GM19395 (cell line): ENCODE results near the gene FXR2.
"Not testable (repeated sequence)": the region's sequence is repeated elsewhere in the genome, so short reads cannot be mapped to it uniquely, and the experiment has no call there.

ENCODE experiments used
- ATAC-seq: cut with Tn5 transposase; IDR thresholded peaks from one replicate; pipeline ENCODE4 v1.9.1; 2021; ENCODE audit warnings: mild to moderate bottlenecking, moderate library complexity; ENCODE audit not compliant: unreplicated experiment

The FXR2 gene

GRCh38 chr17:7629939-7630571 lies 15.4 kb upstream of the FXR2 start, which contains the start of gene SHBG:
TSS of gene SHBG (plus strand) at chr17:7630135. CDS start at chr17:7630173, 38 bp downstream.
- no peak for ATAC-seq

- peak; percentile 87 for ATAC-seq
Observed at GRCh38 chr17:7627250-7628121, 12.8 kb upstream of the FXR2 start, which contains the start of gene SAT2. TSS of gene SAT2 (minus strand) at chr17:7627821. CDS start at chr17:7627635, 186 bp downstream.

DNA sequence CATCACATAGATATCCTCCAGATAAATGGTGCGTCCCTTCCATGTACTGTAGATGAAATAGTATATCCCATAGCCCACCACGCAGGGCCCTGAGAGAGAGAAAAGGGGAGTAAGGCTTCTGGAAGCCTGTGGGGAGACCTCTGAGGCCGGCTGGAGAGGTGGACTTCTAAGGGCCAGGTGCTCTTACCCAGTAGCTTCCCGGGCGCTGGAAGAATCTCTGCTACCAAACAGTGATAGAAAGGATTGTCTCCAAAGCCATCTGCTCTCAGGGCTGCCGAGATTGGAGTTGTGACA lies 12.2 kb upstream of the FXR2 start:
- no peak for ATAC-seq

DNA sequence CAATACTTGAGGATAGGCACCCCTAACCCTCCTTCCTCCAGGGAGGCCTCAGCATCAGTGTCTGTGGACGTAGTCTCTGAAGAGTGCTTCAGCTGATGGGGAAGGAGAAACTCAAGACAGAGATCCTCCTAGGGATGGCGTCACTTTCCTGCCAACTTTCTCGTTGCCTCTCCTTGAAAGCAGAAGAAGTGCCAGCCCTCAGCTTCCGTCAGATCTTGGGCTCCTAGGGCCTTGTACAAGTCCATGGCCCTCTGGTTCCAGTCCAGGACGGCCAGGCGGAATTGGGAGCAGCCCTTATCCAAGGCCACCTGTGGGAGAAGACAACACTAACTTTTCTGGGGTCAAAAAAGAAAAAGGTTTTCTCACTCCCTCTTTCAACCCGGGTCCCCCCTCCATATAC lies 11.6 kb upstream of the FXR2 start:
- ATAC-seq, result no peak

DNA sequence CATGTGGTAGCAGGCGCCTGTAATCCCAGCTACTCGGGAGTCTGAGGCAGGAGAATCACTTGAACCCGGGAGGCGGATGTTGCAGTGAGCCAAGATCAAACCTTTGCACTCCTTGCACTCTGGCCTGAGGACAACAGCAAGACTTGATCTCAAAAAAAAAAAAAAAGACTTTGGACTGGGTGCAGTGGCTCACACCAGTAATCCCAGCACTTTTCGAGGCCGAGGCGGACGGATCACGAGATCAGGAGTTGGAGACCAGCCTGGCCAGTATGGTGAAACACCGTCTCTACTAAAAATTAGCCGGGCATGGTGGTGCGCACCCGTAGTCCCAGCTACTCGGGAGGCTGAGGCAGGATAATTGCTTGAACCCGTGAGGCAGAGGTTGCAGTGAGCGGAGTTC lies 11.1 kb upstream of the FXR2 start:
- ATAC-seq, result not testable (repeated sequence)

DNA sequence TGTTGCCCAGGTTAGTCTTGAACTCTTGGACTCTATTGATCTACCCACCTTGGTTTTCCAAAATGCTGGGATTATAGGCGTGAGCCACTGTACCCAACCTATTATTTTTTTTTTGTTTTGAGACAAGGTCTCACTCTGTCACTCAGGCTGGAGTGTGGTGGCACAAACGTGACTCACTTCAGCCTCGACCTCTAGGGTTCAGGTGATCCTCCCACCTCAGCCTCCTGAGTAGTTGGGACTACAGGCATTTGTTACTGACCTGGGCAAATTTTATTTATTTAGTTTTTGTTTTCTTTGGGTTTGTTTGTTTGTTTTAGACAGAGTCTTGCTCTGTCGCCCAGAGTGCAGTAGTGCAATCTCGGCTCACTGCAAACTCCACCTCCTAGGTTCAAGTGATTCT lies 9.0 kb upstream of the FXR2 start:
- no peak for ATAC-seq

DNA sequence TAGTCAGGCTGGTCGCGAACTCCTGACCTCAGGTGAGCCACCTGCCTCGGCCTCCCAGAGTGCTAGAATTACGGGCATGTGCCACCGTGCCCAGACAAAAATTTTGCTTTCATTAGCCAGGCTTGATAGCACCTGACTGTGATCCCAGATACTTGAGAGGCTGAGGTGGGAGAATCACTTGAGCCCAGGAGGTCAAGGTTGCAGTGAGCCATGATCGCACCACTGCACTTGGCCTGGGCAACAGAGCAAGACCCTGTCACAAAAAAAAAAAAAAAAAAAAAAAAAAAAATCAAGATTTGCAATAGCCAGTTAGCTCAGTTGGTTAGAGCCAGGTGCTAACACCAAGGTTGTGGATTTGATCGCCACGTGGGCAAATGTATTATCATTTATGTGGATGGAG lies 6.1 kb upstream of the FXR2 start:
- no peak for ATAC-seq

DNA sequence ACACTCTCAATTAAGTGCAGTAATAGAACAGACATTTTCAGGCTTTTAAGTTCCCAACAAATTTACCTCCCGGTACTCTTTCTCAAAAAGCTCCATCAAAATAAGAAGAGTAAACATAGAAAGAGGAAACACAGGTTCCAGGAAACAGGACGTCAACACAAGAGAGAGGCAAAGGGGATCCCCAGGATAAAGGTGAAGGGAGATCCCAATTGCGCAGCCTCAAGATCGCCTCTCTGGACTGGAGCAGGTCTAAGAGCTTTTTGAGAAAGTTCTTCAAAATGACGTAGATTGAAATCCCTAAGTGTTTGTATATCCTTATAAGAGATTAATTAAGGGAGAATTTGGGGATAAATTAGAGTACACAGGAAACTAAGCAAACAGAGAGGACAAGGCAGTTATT lies 3.9 kb upstream of the FXR2 start:
- no peak for ATAC-seq

- no peak for ATAC-seq
Observed at GRCh38 chr17:7615265-7615747, 609 bp upstream of the FXR2 start.

DNA sequence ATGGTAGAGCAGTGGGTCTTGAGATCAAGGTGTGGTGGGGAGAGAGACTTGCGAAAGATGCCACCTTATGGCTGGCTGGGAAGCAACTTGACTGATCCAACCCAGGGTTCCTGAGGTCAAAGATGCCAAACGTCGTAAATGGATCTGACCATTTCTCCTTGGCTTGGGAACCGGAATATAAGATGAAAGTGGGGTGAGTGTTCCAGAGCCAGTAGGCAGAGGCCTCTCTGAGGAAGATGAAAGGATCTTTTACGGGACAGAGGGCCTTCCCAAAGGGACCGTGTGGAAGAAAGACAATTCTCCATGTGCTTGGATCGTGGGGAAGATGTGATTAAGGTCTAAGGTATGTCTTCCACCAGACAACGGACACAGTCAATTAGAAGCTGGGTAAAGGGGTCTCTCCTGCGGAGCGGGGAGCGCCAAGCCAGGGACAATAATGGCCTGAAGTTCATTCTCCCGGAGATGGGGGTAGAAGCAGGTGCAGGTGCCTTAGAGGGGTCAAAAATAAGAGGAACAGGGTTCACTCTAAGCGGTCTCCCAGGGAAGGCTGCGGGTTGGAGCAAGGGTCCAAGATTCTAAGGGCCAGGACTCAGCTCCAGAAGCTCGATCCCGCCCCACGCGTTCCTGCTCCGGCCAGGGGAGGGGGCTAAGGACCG lies 800 bp downstream of the FXR2 start:
- ATAC-seq, result no peak

DNA sequence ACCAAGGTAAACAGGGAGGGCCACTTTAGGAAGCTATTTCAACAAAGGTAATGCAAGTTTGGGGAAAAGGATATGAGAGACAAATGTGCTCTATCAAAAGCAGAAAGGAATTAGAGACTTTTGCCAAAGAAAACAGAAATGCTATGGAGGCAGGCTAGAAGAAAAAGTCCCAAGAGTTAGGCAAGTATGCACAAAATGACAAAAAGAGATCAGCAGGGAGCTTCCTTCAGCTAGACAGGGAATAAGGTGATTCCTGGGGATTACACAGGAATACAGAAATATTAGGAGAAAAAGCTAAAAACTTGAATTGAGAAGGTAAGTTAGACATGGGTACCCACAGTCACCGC lies 2.4 kb downstream of the FXR2 start:
- no peak for ATAC-seq

- no peak for ATAC-seq
Observed at GRCh38 chr17:7611635-7612293, 2.9 kb downstream of the FXR2 start.

- no peak for ATAC-seq
Observed at GRCh38 chr17:7610641-7611040, 4.1 kb downstream of the FXR2 start.

GRCh38 chr17:7606280-7606679 lies 8.4 kb downstream of the FXR2 start:
- no peak for ATAC-seq

DNA sequence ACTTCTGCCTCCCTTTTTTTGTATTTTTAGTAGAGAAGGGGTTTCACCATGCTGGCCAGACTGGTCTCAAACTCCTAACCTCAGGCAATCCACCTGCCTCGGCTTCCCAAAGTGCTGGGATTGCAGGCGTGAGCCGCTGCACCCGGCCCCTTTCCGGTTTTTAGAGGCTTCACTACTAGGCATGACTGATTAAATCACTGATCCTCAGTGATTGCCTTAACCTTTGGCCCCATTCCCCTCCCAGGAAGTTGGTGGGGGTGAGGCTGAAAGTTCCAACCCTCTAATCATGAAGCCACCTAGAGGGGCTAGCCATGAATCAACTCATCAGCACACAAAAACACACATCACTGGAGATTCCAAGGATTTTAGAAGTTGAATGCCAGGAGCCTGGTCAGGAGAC lies 17.1 kb downstream of the FXR2 start:
- ATAC-seq, result not testable (repeated sequence)

- no peak for ATAC-seq
Observed at GRCh38 chr17:7593296-7593695, 21.4 kb downstream of the FXR2 start.

- ATAC-seq, result no peak
Observed at GRCh38 chr17:7592422-7593021, 22.2 kb downstream of the FXR2 start.

DNA sequence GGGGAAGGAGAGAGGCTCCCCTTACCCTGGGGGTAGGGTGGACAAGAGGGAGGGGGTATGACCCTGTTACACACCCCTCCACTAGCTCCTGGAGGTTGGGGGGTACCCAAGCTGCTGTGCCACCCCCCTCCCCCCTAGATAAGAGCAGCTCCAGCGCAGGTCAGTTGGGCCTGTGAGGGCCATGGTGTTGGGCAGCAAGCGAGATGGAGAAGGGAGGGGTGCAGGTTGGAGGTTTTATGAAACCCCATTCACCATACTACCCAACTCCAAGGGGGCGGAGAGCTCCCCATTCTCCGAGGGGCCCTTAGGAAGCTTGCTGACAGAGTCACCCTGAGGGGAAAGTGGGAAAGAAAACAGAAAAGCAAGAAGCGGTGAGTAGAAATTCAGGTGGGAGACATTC lies 23.1 kb downstream of the FXR2 start:
- no peak for ATAC-seq

GRCh38 chr17:7590743-7591142 lies 24.0 kb downstream of the FXR2 start:
- ATAC-seq, result no peak

DNA sequence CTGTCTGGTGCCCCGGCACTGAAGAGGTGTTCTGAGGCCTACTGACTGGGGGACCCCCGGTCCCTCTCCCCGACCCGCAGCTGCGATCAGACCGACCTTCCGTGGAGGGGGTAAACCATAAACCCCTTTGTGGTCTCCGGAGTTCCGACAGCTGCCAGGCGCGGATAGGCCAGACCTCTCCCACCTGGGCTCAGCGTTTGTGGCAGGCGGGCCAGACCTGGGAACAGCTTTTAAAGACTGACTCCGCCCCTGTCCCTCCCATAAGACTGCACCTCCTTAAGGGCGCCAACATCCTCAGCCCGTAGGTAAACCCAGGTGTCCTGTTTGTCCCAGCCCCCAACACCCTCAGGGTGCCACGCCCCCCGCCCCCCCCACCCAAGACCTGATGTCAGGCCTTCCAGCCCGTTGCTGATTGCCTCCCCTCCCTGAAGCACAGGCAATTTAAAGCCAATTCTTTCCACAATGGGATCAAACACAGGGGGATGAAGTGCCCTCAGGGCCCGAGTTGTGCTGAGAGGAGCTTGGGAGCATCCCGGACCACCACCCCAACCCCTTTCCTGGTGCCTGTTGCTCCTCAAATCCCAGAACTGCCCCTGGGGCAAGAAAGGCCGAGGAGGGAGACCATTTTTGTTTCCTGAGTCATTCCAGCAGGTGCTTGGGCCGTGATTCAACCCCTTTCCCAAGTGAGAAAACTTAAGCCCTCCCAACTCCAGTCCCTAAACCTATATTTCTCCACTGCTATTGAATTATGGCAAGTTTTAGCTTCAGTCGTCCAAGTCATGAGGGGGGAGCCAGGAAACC lies 24.6 kb downstream of the FXR2 start, which contains the start of gene SOX15:
SOX15 (minus strand) TSS at position 204 of the 801 bp plus-strand sequence. CDS start 418 bp downstream, outside the sequence.
- ATAC-seq, result no peak
